Common myeloid progenitor, CD34-positive (primary cell): ENCODE data around the gene CLEC3A.

ENCODE experiments used
- CTCF ChIA-PET: fragments of 350-600 bp; sonication (Branson Sonifier 250); formaldehyde crosslinking; loops from one replicate; lab custom pipeline; 2021; ENCODE audit warnings: antibody characterized with exemption; lab: Charles Lee
- POLR2A ChIA-PET: fragments of 350-600 bp; sonication (Branson Sonifier 250); formaldehyde crosslinking; loops from one replicate; lab custom pipeline; 2021; ENCODE audit warnings: antibody characterized with exemption; lab: Charles Lee
- DNase-seq, 3 donors: peaks; one replicate each; pipeline versions ENCODE4 v3.0.0 to v3.0.0-alpha.2; 2013
- H3K27ac ChIP-seq, 2 experiments: 1 replicate in 1 of 2; 2 replicates in 1 of 2; pipeline ENCODE4 v1.7.0; 2013; ENCODE audit warnings: inconsistent platforms in 2 of 2, low read length in 2 of 2, mild to moderate bottlenecking in 2 of 2, low read depth in 1 of 2, moderate library complexity in 1 of 2; ENCODE audit not compliant: severe bottlenecking in 2 of 2, insufficient read depth in 1 of 2, poor library complexity in 1 of 2
- H3K27me3 ChIP-seq, 5 experiments: replicated peaks in 2 of 5; 1 replicate in 3 of 5; 2 replicates in 2 of 5; pipeline versions ENCODE4 v1.6.1 to v1.7.0; 2013; ENCODE audit warnings: low read length in 4 of 5, mild to moderate bottlenecking in 2 of 5, moderate library complexity in 2 of 5, inconsistent platforms in 1 of 5; ENCODE audit not compliant: insufficient read depth in 5 of 5, control insufficient read depth in 4 of 5
- H3K36me3 ChIP-seq, 4 experiments: 1 replicate in 2 of 4; 2 replicates in 2 of 4; pipeline versions ENCODE4 v1.6.1 to v1.7.0; 2013; ENCODE audit warnings: low read length in 3 of 4, control low read depth in 1 of 4, mild to moderate bottlenecking in 1 of 4; ENCODE audit not compliant: control insufficient read depth in 4 of 4, insufficient read depth in 4 of 4
- H3K4me1 ChIP-seq, 4 experiments: 1 replicate in 3 of 4; 2 replicates in 1 of 4; pipeline versions ENCODE4 v1.6.1 to v1.7.1; 2013; ENCODE audit warnings: low read length in 3 of 4, mild to moderate bottlenecking in 3 of 4, control low read depth in 1 of 4, inconsistent platforms in 1 of 4, moderate library complexity in 1 of 4; ENCODE audit not compliant: control insufficient read depth in 4 of 4, insufficient read depth in 4 of 4; ENCODE audit errors: control extremely low read depth in 1 of 4
- H3K4me3 ChIP-seq, 7 experiments: 1 replicate in 4 of 7; 2 replicates in 3 of 7; pipeline versions ENCODE4 v1.5.1 to v1.7.0; 2013; ENCODE audit warnings: mild to moderate bottlenecking in 7 of 7, low read length in 6 of 7, moderate library complexity in 6 of 7, inconsistent platforms in 2 of 7, low read depth in 2 of 7, control low read depth in 1 of 7; ENCODE audit not compliant: insufficient read depth in 4 of 7, control insufficient read depth in 1 of 7; ENCODE audit errors: extremely low read depth in 1 of 7
- H3K9me3 ChIP-seq, 5 experiments: 1 replicate in 4 of 5; 2 replicates in 1 of 5; pipeline versions ENCODE4 v1.6.1 to v1.7.1; 2013; ENCODE audit warnings: low read length in 4 of 5, mild to moderate bottlenecking in 2 of 5, inconsistent platforms in 1 of 5, low read depth in 1 of 5, moderate library complexity in 1 of 5; ENCODE audit not compliant: control insufficient read depth in 4 of 5, insufficient read depth in 2 of 5; ENCODE audit errors: control extremely low read depth in 1 of 5
- WGBS: methylation state at CpG from one replicate; pipeline ENCODE4 v1.1.5; 2013; ENCODE audit not compliant: insufficient coverage; 5-methylcytosine and 5-hydroxymethylcytosine counted together

The CLEC3A gene

DNA sequence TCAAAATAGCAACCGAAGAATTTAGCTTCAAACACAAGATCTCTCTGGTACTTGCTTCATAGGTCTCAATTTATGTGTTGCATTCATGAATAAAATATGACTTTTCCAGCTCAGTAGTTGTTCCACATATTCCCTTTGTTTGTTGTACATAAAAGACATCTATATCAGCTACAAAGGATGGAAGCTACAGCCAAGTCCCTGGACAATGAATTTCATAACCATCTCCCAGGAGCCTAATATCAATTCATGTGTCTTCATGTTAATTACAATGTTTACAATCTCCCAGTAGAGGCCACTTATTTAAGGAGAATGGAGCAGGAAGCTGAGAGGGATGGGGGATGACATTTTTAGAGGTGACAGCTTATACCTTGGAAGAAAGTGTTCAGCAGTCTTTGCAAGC, 3.3 kb downstream of the CLEC3A start:
- ChIA-PET CTCF (no interaction called here), POLR2A (no interaction called here)
- DNase-seq = no peak
- WGBS = no CpG with 5 or more reads among the region's 1 CpG
- Histone ChIP-seq H3K9me3 (no peaks in the 10 kb centered on the region), H3K27ac (no peak overlapping the region), H3K4me3 (no peak overlapping the region), H3K36me3 (no peaks in the 10 kb centered on the region), H3K27me3 (peaks cover 0 to 9% (median 0%) of the 10 kb centered on the region in 5 experiments), H3K4me1 (no peaks in the 10 kb centered on the region)

DNA sequence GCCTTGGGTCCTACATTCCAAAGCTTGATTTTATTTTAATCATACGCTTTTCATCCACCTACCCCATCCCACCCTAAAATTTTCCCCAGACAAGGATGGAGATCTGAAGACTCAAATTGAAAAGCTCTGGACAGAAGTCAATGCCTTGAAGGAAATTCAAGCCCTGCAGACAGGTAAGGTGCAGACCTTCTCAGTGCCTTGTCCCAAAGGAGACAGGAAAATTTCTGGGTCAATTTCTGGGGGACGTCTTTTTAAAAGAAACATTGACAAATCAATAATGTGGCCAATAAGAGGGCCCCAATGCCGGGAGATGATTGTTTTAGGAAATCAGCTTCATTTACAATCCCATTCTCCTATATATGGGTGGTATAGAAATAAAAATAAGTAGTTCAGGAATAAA, 5.7 kb downstream of the CLEC3A start:
- Histone ChIP-seq H3K36me3 (no peaks in the 10 kb centered on the region), H3K27me3 (peaks cover 0 to 5% (median 0%) of the 10 kb centered on the region in 5 experiments), H3K9me3 (no peaks in the 10 kb centered on the region), H3K4me3 (no peak overlapping the region), H3K27ac (no peak overlapping the region), H3K4me1 (no peaks in the 10 kb centered on the region)
- ChIA-PET POLR2A (no interaction called here), CTCF (no interaction called here)
- no peak for DNase-seq
- WGBS = 100% methylated on average over 1 of the region's 3 CpGs

DNA sequence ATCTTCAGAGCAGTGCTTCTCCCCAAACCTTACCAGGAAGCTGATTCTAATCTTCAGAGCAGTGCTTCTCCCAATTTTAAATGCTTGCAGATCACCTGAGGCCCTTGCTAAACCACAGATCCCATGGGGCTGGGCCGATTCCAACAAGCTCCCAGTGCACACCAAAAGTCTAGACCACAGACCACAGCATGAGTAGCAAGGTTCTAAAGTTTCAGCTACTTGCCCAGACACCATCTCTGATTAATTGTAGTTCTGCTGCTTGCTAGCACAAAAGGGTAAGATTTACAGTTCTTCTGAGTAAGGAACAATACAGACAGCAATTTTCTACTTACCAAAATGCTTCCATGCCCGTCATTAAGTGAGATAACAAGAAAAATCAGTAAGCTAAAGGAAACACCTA, 12.2 kb downstream of the CLEC3A start:
- no peaks in the 10 kb centered on the region for H3K9me3 ChIP-seq
- 0% methylated on average over 1 of the region's 2 CpGs for WGBS
- DNase-seq = peak; percentile 13 to 77 (median 23)
- CTCF ChIA-PET = no interaction called here
- POLR2A ChIA-PET = no interaction called here
- no peak overlapping the region for H3K4me3 ChIP-seq
- no peaks in the 10 kb centered on the region for H3K36me3 ChIP-seq
- H3K27me3 ChIP-seq = peaks cover 0 to 3% (median 3%) of the 10 kb centered on the region in 5 experiments
- no peak overlapping the region for H3K27ac ChIP-seq
- peaks cover 0 to 14% (median 7%) of the 10 kb centered on the region in 4 experiments for H3K4me1 ChIP-seq

DNA sequence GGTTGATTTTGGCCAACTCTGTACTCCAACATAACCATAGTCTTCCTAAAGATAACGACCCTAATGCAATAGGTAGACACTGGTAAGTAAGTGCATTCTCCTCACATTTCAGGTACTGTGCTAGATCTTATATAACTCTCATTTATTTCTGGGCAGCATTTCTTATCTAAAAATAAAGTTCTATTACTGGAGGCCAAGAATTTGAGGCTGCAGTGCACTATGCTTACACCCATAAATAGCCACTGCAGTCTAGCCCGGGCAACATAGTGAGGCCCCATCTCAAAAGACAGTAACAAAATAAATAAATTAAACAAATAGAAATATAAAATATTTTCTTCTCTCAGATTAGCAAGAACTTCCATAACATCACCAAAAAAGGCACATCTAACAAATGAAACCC, 12.7 kb downstream of the CLEC3A start:
- Histone ChIP-seq H3K4me3 (no peak overlapping the region), H3K9me3 (no peaks in the 10 kb centered on the region), H3K4me1 (peaks cover 0 to 14% (median 7%) of the 10 kb centered on the region in 4 experiments), H3K36me3 (no peaks in the 10 kb centered on the region), H3K27me3 (peaks cover 0 to 4% (median 3%) of the 10 kb centered on the region in 5 experiments), H3K27ac (no peak overlapping the region)
- DNase-seq = no peak
- CTCF ChIA-PET = no interaction called here
- POLR2A ChIA-PET = no interaction called here
- WGBS = no CpG with 5 or more reads among the region's 2 CpGs

GRCh38 chr16:78040396-78040795, 18.0 kb downstream of the CLEC3A start:
- no peak overlapping the region for H3K27ac ChIP-seq

DNA sequence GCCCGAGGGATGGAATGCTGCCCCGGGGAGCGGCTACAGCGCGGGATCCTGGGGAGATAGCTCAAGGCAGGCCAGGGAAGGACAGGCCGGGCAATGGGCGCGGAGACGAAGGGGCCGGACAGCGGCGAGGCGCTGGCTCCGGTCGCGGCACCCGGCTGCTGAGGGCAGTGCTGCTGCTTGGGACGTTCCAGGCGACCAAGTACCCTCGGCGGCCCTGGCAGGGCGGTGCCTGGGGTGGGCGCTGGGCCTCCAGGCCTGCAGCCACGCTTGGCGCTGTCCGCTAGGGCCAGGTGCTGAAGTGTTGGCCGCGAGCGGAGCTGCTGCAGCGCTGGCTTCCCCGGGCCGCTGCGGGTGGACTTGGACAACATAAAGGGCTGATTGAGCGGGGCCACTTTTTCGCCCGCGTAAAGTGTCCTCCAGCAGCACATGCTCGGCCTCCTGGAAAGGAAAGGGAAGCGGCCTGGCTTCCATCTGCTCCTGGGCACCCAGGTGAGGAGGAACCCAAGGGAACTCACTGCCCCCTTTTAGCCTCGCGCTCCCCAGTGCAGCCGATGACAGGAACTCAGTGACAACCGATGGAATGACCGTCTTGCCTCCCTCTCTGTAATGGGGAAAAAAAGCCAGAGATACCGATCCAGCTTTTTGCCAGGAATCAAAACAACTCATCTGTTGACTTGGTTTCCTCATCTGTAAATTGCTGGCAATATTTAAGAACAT, 23.7 kb downstream of the CLEC3A start:
- Histone ChIP-seq H3K4me1 (no peaks in the 10 kb centered on the region), H3K27me3 (peaks cover 0 to 17% (median 5%) of the 10 kb centered on the region in 5 experiments), H3K27ac (no peak overlapping the region), H3K36me3 (no peaks in the 10 kb centered on the region), H3K4me3 (no peak overlapping the region), H3K9me3 (no peaks in the 10 kb centered on the region)
- ChIA-PET POLR2A (no interaction called here), CTCF (no interaction called here)
- 12% methylated on average over 44 of the region's 45 CpGs for WGBS
- DNase-seq = peak; percentile 50 to 82 (median 79)

More at GRCh38 chr16:78040396-78040795, 18.0 kb downstream of the CLEC3A start:
- H3K36me3 ChIP-seq = no peaks in the 10 kb centered on the region
- CTCF ChIA-PET = no interaction called here
- peaks cover 0 to 9% (median 3%) of the 10 kb centered on the region in 5 experiments for H3K27me3 ChIP-seq
- H3K9me3 ChIP-seq = no peaks in the 10 kb centered on the region
- POLR2A ChIA-PET = no interaction called here
- DNase-seq = no peak
- H3K4me1 ChIP-seq = peaks cover 0 to 4% (median 0%) of the 10 kb centered on the region in 4 experiments
- no peak overlapping the region for H3K4me3 ChIP-seq

DNA sequence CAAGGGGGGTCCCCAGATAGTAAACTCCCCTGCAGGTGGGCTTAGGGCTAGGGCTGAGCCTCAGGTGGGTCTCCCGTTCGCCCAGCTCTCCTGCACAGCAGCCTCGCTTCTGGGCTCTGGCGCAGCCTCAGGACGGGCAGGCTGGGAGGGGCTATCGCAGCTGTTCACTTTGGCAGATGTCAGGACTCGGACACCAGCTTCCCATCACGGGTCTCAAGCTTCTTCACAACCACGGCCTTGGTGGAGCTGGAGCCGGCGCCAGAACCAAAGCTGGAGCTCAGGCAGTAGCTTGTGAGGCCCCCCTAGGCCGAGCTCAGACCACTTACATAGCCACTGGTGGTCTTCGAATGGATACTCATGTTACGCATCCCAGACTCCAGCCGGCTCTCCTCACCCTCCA, 26.0 kb downstream of the CLEC3A start:
- DNase-seq = no peak
- no peaks in the 10 kb centered on the region for H3K36me3 ChIP-seq
- H3K27ac ChIP-seq = no peak overlapping the region
- no peaks in the 10 kb centered on the region for H3K9me3 ChIP-seq
- CTCF ChIA-PET = interaction anchor here (0.6 kb wide), 3 partner anchors 9 to 1055 kb away, joined by 3 read pairs; no protein-coding TSS in a partner anchor
- no peak overlapping the region for H3K4me3 ChIP-seq
- 90% methylated on average over 13 of the region's 15 CpGs for WGBS
- peaks cover 0 to 15% (median 5%) of the 10 kb centered on the region in 5 experiments for H3K27me3 ChIP-seq
- POLR2A ChIA-PET = no interaction called here
- no peaks in the 10 kb centered on the region for H3K4me1 ChIP-seq
